ENCODE data around the gene ACCSL. TPM values are rescaled to one million over a fixed set of nuclear protein-coding genes. Genes with fewer than 3 reads are reported as not detected.

The ACCSL gene
- total RNA-seq, 6 experiments from 2014 or later = not detected

DNA sequence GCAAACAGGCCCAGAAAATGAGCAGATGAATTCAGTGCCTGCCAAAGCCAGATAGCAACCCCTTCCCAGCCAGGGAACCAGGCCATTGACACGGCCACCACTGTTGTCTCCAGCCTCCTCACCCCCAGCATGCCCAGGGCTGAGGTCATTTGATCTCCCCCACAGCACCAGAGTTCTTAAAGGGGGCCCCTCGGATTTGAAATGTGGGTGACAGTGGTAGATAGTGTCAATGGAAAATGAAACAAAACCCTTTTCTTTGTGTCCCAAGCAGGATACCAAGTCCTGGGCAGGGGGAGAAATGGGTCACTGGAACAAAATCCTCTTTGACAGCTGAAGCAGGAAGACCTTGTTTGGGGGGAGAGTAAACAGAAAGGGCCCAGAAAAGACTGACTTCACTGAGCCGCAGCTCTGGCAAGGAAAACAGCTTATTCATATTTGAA is 14.3 kb upstream of the ACCSL start:
- Mint-ChIP-seq H3K27me3 (ENCODE audit: insufficient read depth) (peaks cover 12% of the 10 kb centered on the region), H3K27ac (no peak overlapping the region), H3K9me3 (no peaks in the 10 kb centered on the region), H3K4me3 (no peak overlapping the region), H3K4me1 (ENCODE audit: low read depth) (peaks cover 45% of the 10 kb centered on the region), H3K36me3 (ENCODE audit: low read depth) (no peaks in the 10 kb centered on the region)
- TF ChIP-seq, protein P1, sequence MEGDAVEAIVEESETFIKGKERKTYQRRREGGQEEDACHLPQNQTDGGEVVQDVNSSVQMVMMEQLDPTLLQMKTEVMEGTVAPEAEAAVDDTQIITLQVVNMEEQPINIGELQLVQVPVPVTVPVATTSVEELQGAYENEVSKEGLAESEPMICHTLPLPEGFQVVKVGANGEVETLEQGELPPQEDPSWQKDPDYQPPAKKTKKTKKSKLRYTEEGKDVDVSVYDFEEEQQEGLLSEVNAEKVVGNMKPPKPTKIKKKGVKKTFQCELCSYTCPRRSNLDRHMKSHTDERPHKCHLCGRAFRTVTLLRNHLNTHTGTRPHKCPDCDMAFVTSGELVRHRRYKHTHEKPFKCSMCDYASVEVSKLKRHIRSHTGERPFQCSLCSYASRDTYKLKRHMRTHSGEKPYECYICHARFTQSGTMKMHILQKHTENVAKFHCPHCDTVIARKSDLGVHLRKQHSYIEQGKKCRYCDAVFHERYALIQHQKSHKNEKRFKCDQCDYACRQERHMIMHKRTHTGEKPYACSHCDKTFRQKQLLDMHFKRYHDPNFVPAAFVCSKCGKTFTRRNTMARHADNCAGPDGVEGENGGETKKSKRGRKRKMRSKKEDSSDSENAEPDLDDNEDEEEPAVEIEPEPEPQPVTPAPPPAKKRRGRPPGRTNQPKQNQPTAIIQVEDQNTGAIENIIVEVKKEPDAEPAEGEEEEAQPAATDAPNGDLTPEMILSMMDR (IDR thresholded peaks at IDR 0.05) = no peak
- DNase-seq = no peak

DNA sequence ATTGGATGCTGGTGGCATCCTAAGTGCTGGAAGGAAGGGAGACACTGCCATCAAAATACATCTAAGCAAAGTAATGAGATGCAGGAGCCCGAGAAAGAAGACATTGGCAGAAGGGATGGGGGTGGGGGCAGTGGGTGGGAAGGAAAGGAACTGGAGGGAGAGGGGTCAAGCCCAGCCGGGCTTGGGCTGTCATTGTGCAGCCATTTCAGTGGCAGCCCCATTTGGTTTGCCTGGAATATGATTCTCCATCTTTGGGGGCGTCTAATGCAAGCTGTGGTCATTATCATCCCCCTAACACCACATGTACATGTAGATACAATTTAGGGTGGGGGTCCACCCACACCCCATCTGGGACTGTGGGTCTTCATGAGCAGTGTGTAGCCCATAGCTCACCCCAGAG is 13.9 kb upstream of the ACCSL start:
- no peak overlapping the region for H3K4me3 Mint-ChIP-seq
- TF ChIP-seq, protein P1 (IDR thresholded peaks at IDR 0.05) = no peak
- peaks cover 12% of the 10 kb centered on the region for H3K27me3 Mint-ChIP-seq (ENCODE audit: insufficient read depth)
- no peaks in the 10 kb centered on the region for H3K9me3 Mint-ChIP-seq
- DNase-seq = no peak
- no peaks in the 10 kb centered on the region for H3K36me3 Mint-ChIP-seq (ENCODE audit: low read depth)
- H3K4me1 Mint-ChIP-seq (ENCODE audit: low read depth) = peaks cover 40% of the 10 kb centered on the region
- H3K27ac Mint-ChIP-seq = no peak overlapping the region

DNA sequence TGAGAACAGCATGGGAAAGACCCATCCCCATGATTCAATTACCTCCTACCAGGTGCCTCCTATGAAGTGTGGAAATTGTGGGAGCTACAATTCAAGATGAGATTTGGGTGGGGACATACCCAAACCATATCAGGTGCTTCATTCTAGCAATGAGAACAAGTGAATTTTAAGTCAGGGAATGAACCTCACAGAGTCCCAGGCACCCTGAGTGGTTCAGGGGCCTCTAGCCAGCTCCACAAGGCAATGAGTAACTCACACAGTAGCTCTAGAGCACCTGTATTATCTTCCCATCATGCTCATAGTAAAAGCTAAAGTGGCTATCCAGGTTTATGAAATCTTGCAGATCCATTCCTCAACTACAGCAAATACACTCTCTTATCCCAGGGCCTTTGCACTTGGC is 13.1 kb upstream of the ACCSL start:
- no peak for DNase-seq
- Mint-ChIP-seq H3K27ac (no peak overlapping the region), H3K36me3 (ENCODE audit: low read depth) (no peaks in the 10 kb centered on the region), H3K4me3 (no peak overlapping the region), H3K27me3 (ENCODE audit: insufficient read depth) (peaks cover 12% of the 10 kb centered on the region), H3K9me3 (no peaks in the 10 kb centered on the region), H3K4me1 (ENCODE audit: low read depth) (peaks cover 35% of the 10 kb centered on the region)
- TF ChIP-seq, protein P1 (IDR thresholded peaks at IDR 0.05) = no peak

DNA sequence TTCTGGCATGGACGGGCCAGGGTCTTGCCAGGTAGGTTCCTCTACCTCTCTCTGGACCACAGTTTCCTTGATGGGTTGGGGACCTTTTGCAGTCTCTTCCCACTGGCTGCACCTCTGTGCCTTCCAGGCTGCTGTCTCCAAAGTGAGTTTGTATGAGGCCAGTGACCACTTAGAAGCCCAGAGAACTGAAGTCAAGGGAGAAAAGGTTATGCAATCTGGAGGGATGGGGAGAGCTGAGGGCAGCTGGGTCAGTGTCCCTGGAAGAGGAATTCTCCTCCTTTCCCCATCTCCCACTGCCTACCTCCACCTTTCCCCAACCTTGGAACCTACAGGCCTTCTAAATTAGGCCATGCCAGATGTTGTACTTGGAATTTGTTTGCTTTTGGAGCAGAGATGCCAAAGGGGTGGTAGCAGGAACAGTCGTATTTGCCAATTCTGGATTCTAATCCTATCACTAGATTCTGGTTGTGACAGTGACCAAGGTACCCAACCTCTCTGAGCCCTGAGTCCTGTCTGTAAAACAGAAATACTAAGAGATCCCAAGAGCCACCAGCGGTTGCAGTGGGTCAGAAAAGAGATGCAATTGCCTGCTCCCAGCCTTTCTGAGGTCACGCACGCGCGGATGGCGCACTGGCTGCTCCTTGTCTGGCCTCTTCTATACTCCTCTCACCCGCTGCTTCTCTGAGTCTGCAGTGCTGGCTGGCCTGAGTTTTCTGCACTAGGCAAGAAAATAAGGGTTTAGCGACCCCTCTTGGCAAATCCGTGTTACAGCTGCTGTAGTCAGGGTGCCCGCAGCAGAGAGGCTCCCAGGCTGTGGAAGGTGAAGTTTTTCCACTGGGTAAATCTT is 10.7 kb upstream of the ACCSL start:
- Mint-ChIP-seq H3K9me3 (no peaks in the 10 kb centered on the region), H3K36me3 (ENCODE audit: low read depth) (no peaks in the 10 kb centered on the region), H3K27ac (no peak overlapping the region), H3K27me3 (ENCODE audit: insufficient read depth) (peaks cover 12% of the 10 kb centered on the region), H3K4me3 (no peak overlapping the region), H3K4me1 (ENCODE audit: low read depth) (peaks cover 12% of the 10 kb centered on the region)
- DNase-seq = peak; percentile 81
- TF ChIP-seq, protein P1 (IDR thresholded peaks at IDR 0.05) = peak; percentile 89

DNA sequence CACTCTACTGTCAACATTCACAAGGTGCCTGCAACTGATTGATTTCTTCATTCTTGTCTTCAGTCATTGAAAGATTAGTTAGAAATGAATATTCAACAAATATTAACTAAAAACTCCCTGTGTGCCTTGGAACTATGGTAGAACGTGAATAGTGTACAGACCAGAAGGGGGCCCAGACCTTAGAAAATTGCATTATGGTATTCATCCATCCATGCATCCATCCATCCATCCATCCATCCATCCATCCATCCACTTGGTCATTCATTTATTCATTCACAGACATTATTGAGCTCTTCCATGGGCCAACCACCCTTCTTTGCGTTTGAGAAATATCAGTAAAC is 10.2 kb upstream of the ACCSL start:
- Mint-ChIP-seq H3K27me3 (ENCODE audit: insufficient read depth) (peaks cover 12% of the 10 kb centered on the region), H3K27ac (no peak overlapping the region), H3K4me1 (ENCODE audit: low read depth) (peaks cover 6% of the 10 kb centered on the region), H3K36me3 (ENCODE audit: low read depth) (no peaks in the 10 kb centered on the region), H3K9me3 (no peaks in the 10 kb centered on the region), H3K4me3 (no peak overlapping the region)
- no peak for DNase-seq
- TF ChIP-seq, protein P1 (IDR thresholded peaks at IDR 0.05) = peak; percentile 8; the same call in 1 of the 2 replicates

Data from HFFc6 (cell line).